GM21529 (cell line): Measurements from ENCODE around the gene RAMP2.
"Not testable (repeated sequence)": the region's sequence is repeated elsewhere in the genome, so short reads cannot be mapped to it uniquely, and the experiment has no call there.

Experiments used
- ATAC-seq: cut with Tn5 transposase; IDR thresholded peaks from one replicate; pipeline ENCODE4 v1.9.1; 2021; ENCODE audit not compliant: unreplicated experiment

The RAMP2 gene, protein sequence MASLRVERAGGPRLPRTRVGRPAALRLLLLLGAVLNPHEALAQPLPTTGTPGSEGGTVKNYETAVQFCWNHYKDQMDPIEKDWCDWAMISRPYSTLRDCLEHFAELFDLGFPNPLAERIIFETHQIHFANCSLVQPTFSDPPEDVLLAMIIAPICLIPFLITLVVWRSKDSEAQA

DNA sequence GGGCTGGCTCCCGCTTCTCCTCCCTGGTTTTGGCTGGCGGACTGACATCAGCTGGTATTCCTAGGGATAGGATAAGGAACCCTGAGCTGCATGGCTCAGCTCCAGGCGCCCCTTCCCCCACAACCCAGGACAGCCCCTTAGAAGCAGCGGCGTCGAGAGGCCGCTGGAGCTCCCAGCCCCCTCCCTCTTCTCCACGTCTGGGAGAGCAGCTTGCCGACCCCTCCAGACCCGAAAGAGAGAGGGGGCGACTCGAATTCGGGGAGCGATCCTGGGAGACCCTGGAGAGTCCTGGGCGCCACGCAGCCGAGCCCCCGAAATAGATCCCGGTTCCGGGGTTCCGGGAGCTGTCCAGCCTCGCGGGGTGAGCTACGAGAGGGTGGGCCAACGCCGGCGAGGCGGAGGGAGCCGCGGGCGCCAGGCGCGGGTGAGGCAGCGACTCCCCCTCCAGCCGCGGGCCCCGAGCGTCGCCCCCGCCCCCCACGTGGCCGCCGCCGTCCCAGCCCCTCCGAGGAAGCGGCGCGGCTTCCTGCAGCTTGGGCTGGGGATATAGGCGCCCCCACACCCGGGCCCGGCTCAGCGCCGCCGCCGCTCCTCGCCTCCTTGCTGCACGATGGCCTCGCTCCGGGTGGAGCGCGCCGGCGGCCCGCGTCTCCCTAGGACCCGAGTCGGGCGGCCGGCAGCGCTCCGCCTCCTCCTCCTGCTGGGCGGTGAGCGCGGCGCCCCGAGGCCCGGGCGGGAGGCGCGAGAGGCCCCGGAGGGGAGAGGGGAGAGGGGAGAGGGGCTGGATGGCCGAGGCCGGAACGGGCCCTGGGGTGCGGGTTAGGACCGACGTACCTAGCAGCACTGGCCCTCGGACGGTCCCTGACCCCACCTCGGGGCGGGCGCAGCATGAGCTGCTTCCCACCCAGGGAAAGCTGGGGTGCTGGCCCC, at the start of gene RAMP2:
RAMP2 (plus strand) TSS at position 576 of the 930 bp plus-strand sequence; CDS start at position 611, 35 bp downstream.
- ATAC-seq = no peak

DNA sequence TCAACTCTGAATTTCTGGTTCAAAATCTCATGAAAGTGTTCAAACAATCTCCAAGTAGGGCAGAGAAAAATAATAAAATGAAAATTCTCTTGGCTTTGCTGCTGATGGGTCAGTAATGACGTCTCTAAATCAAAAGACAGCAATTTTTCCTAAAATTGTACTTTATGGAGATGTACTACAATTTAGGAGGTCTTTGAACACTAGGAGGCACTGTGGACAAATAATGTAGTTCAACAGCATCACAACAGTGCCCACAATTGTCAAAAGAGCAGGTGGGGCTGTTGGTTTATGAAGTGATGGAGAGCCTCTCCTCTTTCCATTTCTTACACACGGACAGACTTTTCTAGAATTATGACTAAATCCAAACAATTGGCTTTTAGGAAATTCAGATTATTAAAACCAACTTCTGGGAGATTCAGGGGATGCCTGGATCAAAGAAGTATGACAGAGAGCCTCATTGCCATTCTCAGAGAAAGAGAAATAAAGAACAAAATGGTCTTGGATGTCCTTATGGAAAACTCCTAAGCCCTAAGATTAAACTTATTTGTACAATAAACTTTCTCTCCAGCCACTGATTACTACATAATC, 39.9 kb upstream of the RAMP2 start:
- ATAC-seq = no peak

GRCh38 chr17:42723636-42724035, 37.4 kb upstream of the RAMP2 start:
- ATAC-seq = no peak

- no peak for ATAC-seq
Measured at GRCh38 chr17:42725143-42725542, 35.9 kb upstream of the RAMP2 start.

- ATAC-seq = no peak
Measured at GRCh38 chr17:42740699-42741098, 20.3 kb upstream of the RAMP2 start.

DNA sequence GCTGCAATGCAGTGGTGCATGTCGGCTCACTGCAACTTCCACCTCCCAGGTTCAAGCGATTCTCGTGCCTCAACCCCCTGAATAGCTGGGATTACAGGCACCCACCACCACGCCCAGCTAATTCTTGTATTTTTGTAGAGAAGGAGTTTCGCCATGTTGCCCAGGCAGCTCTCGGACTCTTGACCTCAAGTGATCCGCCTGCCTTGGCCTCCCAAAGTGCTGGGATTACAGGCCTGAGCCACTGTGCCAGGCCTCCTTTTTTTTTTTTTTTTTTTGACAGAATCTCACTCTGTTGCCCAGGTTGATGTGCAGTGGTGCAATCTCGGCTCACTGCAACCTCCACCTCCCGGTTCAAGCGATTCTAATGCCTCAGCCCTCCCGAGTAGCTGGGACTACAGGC, 18.1 kb upstream of the RAMP2 start:
- ATAC-seq = not testable (repeated sequence)

DNA sequence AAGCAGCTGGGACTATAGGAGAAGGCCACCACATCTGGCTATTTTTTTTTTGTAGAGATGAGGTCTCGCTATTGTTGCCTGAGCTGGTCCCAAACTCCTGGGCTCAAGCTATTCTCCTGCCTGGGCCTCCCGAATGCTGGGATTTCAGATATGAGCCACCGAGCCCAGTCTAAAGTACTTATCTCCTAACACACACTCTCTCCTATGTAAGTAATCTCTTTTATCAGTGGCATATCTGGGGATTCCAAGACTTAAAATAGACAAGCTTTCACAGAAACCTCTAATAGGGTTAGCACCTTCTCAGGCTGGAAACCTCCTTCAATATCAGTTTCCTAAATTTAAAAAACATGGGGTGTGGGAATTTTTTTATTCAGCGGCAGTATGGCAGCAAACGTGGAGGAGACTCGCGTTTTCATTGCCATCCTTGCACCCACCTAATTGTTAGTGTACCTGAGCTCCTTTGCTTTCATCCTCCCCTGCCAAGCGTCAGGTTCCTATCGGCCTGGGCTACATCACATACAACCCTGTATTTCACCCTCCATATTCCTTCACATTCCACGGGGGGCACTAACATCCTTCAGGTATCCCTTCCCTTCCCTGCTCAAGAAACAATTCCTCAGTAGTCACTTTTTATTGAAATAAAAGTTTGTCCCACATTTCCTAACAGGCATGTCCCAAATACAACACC, 17.3 kb upstream of the RAMP2 start:
- no peak for ATAC-seq

- peak; percentile 48 for ATAC-seq
Measured at GRCh38 chr17:42744283-42744805, 16.7 kb upstream of the RAMP2 start.

GRCh38 chr17:42744806-42745617, 16.0 kb upstream of the RAMP2 start, which contains the start of gene EZH1:
Gene EZH1 (minus strand): TSS chr17:42745040. CDS start chr17:42728941, 16,099 bp downstream.
- peak; percentile 74 for ATAC-seq

DNA sequence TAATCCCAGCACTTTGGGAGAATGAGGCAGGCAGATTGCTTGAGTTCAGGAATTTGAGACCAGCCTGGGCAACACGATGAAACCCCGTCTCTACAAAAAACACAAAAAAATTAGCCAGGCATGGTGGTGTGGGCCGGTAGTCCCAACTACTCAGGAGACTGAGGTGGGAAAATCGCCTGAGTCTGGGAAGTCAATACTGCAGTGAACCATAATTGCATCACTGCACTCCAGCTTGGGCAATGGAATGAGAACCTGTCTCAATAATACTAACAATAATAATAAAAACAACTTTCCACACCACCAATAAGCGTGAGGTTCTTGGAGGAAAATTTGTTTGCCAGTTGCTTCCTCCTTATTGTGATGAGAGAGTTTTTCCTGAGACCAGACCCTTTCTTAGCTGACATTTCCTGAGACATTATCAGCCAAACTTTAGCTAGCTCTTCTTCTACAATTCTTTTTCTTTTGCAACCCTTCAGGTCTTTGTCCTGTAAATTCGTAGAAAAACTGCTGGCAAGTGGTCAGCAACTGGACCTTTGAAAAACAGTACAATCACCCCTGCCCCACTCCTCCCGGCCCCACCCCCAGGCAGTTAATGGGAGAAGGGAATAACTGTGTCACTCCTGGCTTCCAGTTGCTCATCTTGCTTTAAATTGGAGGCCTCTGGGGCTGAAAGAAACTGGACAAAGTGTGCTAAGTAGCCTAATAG, 12.7 kb upstream of the RAMP2 start:
- no peak for ATAC-seq

DNA sequence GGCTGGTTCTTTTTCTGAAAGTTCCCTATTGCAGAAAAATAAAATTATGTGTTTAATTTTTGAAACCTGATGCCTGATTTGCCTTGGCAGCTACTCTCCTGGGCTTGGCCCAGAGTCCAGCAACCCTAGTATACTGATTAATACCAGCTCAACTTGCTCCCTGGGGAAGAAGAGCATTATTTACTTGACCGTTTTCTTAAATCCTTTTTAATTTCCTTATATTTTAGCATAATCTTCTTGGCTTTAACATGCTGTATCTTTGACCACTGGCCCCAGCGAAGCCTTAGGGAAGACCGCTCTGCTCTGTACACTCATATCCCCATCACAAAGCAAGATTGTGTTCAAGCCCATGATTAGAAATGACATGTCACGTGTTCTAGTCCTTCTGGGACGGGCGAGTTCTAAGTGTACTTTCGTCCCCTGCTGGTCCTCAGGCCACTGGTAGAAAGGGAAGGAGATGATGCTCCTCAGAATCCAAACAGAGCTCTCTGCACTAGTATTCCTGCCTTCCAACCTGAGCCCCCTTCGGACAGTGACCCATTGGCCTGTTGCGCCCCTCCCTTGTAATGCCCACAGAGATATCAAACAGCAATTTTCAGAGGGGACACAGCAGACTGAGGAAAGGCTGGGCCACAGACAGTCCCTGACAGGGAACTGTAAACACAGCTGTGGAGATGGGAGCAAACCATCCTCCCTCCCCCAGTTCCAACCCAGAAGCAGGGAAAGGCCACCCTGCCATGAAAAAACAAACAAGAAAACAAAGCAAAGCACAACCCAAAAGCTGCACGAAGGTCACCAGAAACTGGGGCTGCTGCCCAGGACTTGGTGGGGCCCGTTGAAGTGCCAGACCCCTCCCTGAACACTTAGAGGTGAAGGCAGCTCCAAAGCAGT, 11.9 kb upstream of the RAMP2 start:
- ATAC-seq = no peak

DNA sequence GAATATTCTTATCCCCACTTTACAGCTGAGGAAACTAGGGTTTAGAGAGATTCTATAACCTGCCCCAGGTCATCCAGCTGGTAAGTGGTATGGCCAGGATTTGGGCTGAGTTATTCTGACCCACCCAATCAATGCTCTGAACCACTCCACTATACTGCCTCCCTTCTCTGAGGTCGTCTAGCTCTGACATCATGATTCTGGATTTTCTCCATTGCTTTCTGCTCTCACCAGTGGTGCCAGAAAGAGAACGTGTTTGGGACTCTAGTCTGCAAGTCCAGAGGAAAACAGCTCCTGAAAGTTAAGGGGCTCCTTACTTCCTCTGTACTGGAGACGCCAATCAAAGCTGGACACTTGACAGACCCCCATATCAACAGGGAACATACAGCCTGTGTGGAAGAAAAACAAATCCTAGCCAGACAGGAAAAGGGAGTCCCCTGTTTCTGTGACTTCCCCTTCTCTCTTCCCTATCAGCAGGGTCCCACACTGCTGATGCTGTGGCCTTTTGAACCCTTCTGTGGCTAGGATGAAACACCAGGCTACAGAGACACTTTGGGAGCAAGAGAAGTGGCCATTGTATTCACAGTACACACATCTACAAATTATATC, 10.2 kb upstream of the RAMP2 start:
- no peak for ATAC-seq

DNA sequence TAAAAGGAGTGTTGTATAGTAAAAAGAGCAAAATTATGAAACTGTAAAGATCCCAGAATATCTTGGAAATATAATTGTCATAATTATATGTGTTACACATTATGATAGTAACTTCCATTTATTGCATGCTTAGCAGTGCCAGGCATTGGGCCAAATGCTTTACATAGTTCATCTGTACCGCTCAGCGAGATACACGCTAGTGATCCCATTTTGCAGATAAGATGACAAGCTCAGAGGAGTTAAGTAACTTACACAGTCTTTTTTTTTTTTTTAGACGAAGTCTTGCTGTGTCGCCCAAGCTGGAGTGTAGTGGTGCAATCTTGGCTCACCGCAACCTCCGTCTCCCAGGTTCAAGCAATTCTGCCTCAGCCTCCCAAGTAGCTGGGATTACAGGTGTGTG, 9.4 kb upstream of the RAMP2 start:
- ATAC-seq = no peak

DNA sequence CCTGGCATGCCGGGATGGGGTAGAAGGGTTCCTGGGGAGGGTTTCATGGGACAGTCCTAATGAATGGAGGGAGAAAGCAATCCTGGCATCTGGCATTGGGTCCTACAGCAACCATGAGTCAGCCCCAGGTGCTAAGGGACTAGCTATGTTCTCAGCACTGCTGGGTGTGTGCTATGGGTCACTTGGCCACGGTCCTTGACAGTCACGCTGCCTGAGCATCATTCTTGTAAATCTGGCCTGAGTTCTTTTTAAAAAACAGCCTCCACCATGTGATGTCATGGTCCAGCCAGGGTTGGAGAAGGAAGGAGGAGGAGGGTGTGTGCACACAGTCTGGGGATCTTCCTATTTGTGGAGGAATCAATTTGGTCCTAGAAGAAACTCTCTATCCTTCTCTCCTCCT, 6.2 kb upstream of the RAMP2 start:
- no peak for ATAC-seq

GRCh38 chr17:42759982-42760651, 910 bp upstream of the RAMP2 start:
- peak; percentile 66 for ATAC-seq

GRCh38 chr17:42761638-42762037, 611 bp downstream of the RAMP2 start:
- ATAC-seq = no peak

DNA sequence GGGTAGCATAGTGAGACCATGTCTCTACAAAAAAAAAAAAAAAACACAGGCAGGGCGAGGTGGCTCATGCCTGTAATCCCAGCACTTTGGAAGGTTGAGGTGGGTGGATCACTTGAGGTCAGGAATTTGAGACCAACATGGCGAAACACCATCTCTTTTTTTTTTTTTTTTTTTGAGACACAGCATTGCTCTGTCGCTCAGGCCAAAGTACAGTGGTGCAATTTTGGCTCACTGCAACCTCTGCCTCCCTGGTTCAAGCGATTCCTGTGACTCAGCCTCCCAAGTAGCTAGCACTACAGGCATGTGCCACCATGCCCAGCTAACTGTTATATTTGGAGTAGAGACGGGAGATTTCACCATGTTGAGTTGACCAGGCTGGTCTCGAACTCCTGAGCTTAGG, 5.1 kb downstream of the RAMP2 start:
- ATAC-seq = no peak

DNA sequence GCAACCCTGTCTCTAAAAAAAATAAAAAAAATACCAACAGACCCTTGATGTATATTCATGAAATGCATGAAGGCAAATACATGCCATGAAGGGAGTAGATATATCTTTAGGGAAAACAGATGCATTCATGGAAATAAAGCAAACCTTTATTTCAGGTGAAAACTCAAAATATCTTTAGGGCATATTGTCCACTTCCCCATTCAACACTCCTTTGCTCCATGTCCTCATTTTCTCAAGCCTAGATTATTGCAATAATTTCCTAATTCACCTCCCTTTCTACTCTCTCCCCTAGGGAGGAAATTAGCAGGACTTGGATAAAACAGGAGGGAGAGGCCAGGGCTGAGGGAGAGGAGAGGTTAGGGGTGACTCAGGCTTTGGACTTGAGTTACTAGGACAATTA, 6.5 kb downstream of the RAMP2 start:
- no peak for ATAC-seq
